Measurements from ENCODE around the gene C10orf71. TPM values are rescaled to one million over a fixed set of nuclear protein-coding genes. Genes with fewer than 3 reads are reported as not detected.

The C10orf71 gene
- total RNA-seq, 3 donors from 2014 or later, result not detected

- TF ChIP-seq CTCF (IDR thresholded peaks at IDR 0.05) (no peak), POLR2A (IDR thresholded peaks at IDR 0.05) (no peak), POLR2AphosphoS5 (IDR thresholded peaks at IDR 0.05) (no peak)
- Histone ChIP-seq H3K4me1 (no peaks in the 10 kb centered on the region), H3K27me3 (peaks cover 0 to 3% of the 10 kb centered on the region in 2 donors), H3K27ac (no peak overlapping the region), H3K36me3 (no peaks in the 10 kb centered on the region), H3K9me3 (no peaks in the 10 kb centered on the region), H3K4me3 (no peak overlapping the region)
- DNase-seq (ENCODE audit: low spot score in 2 of 2), result no peak
- intact Hi-C loops (cut with DNase I; ENCODE audit: low total_unique reads), result no loop called here
These were observed 20.4 kb upstream of the C10orf71 start for GRCh38 chr10:49278497-49278981.

DNA sequence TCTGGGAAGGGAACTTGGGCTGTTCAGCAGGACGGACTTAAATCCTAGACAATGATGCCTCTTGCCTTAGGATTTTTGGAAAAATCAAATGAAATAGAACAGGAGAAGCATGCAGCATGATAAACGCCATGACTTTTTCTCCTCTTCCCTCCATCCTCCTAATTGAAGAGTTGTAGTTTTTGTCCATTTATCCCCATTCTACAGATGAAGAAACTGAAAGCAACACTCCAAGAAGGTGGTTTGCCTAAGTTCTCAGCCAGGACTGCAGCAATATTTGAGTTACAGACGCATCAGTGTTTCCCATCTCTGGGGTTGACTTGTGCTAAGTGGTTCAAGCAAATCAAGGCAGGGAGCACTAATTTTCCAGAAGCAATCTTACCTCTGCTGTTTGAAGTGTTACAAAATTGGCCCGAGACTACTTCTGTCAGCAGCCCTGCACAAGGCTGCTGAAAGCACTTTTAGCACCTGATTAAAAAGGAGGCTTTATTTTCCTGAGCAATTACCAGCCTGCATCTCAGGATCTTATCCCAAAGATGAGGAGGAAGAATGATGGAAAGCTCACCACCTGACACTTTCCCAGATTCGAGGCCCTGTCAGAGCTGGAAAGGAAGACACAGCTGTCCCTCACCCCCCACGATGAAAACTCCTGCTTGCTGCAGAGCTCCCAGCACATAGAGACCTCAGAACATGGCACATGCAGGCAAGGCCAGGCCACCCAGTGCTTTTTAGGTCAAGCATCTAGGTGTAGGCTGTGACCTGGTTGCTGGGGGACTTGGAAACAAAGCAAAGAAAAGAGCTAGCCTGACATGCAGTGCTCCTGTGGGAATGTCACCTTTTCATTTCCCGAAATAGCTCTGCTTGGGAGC lies 19.7 kb upstream of the C10orf71 start:
- TF ChIP-seq CTCF (IDR thresholded peaks at IDR 0.05) (no peak), POLR2AphosphoS5 (IDR thresholded peaks at IDR 0.05) (no peak), POLR2A (IDR thresholded peaks at IDR 0.05) (no peak)
- H3K27ac ChIP-seq, result no peak overlapping the region
- no peaks in the 10 kb centered on the region for H3K4me1 ChIP-seq
- peaks cover 0 to 3% of the 10 kb centered on the region in 2 donors for H3K27me3 ChIP-seq
- H3K9me3 ChIP-seq, result no peaks in the 10 kb centered on the region
- no peak overlapping the region for H3K4me3 ChIP-seq
- DNase-seq (ENCODE audit: low spot score in 2 of 2), result no peak
- intact Hi-C loops (cut with DNase I; ENCODE audit: low total_unique reads), result no loop called here
- H3K36me3 ChIP-seq, result no peaks in the 10 kb centered on the region

DNA sequence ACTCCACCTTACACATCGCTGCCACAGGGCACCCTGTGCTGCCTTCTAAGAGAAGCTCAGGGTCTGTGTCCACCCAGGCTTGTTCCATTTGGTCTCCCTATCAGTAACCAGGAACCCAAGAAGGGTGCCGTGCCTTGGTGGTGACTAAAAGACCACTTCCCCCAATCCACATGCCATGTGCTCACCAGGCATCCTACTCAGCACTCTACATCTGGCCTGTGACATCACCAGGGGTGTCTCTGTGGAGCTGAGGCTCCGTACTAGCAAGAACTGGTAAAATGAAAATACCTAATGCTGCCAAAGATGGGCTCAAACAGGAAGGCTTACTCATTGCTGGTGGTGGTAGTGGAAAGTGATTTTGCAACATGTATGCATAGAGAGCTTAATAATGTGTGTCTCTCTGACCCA lies 19.0 kb upstream of the C10orf71 start:
- H3K4me1 ChIP-seq, result no peaks in the 10 kb centered on the region
- H3K9me3 ChIP-seq, result no peaks in the 10 kb centered on the region
- no peak for DNase-seq (ENCODE audit: low spot score in 2 of 2)

GRCh38 chr10:49281461-49281860 lies 17.5 kb upstream of the C10orf71 start:
- intact Hi-C loops (cut with DNase I; ENCODE audit: low total_unique reads), result no loop called here
- no peak for DNase-seq (ENCODE audit: low spot score in 2 of 2)

More for the DNA sequence above, 19.0 kb upstream of the C10orf71 start:
- TF ChIP-seq POLR2AphosphoS5 (IDR thresholded peaks at IDR 0.05) (no peak), CTCF (IDR thresholded peaks at IDR 0.05) (no peak), POLR2A (IDR thresholded peaks at IDR 0.05) (no peak)
- Histone ChIP-seq H3K4me3 (no peak overlapping the region), H3K36me3 (no peaks in the 10 kb centered on the region), H3K27me3 (peaks cover 0 to 3% of the 10 kb centered on the region in 2 donors), H3K27ac (no peak overlapping the region)
- intact Hi-C loops (cut with DNase I; ENCODE audit: low total_unique reads), result no loop called here

More at GRCh38 chr10:49281461-49281860, 17.5 kb upstream of the C10orf71 start:
- H3K27ac ChIP-seq, result no peak overlapping the region
- H3K27me3 ChIP-seq, result peaks cover 0 to 3% of the 10 kb centered on the region in 2 donors
- H3K4me3 ChIP-seq, result no peak overlapping the region
- no peaks in the 10 kb centered on the region for H3K4me1 ChIP-seq
- H3K9me3 ChIP-seq, result no peaks in the 10 kb centered on the region
- H3K36me3 ChIP-seq, result no peaks in the 10 kb centered on the region
- TF ChIP-seq POLR2AphosphoS5 (IDR thresholded peaks at IDR 0.05) (no peak), CTCF (IDR thresholded peaks at IDR 0.05) (no peak), POLR2A (IDR thresholded peaks at IDR 0.05) (no peak)

All from breast epithelium (tissue), 4 donors.